CD4-positive, alpha-beta T cell treated with Interleukin-6 at 100 ng/mL for 8 hours (primary cell): ENCODE results near the gene PRELID3B.

Experiments used
- DNase-seq: peaks from one replicate; pipeline ENCODE4 v3.0.0-alpha.2; 2020; ENCODE audit warnings: mixed read lengths, low spot score

PRELID3B gene

DNA sequence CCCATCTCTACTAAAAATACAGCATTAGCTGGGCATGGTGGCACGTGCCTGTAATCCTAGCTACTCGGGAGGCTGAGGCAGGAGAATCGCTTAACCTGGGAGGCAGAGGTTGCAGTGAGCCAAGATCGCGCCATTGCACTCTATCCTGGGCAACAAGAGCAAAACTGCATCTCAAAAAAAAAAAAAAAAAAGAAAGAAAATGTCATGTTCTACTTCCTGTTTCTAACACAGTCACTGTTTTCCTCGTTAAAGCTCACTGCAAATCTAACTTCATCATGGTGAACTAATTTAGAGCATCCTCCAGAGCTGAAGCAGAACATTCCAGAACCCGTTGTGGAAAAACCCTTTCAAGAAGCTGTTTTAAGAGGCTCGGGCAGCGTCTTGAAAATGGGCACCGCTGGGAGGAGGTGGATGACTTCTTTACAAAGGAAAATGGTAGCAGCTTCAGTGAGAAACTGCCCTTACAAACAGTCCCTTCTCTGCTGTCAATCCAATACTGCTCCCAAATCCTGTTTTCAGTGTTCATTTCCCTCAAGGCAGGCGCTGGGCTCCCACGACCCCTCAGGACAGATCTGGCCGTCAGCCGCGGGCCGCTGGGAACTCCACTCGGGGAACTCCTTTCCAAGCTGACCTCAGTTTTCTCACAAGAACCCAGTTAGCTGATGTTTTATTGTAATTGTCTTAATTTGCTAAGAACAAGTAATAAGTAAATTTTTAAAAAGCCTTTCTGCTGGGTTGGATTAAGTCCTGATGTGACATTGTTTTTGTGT lies 48.0 kb downstream of the PRELID3B start:
- no peak for DNase-seq

- DNase-seq = no peak
Observed at GRCh38 chr20:58993332-58994248, 49.0 kb downstream of the PRELID3B start.

- no peak for DNase-seq
Observed at GRCh38 chr20:58992911-58993310, 49.7 kb downstream of the PRELID3B start.

DNA sequence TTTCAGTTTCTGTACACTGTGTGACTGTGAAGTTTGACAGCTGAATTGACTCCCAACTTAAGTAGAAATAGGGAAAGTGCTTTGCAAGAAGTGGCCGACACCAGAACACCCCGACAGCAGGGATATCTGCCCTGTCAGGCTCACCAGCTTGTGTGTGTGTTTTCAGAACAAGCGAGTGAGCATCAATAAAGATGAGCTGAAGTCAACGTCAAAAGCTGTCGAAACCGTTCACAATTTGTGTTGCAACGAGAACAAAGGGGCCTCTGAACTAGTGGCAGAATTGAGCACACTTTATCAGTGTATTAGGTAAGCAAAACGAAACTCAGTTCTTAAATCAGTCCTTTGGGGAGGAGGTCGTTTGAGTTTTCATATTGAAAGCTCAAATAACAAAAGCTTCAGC lies 50.9 kb downstream of the PRELID3B start:
- DNase-seq = no peak

DNA sequence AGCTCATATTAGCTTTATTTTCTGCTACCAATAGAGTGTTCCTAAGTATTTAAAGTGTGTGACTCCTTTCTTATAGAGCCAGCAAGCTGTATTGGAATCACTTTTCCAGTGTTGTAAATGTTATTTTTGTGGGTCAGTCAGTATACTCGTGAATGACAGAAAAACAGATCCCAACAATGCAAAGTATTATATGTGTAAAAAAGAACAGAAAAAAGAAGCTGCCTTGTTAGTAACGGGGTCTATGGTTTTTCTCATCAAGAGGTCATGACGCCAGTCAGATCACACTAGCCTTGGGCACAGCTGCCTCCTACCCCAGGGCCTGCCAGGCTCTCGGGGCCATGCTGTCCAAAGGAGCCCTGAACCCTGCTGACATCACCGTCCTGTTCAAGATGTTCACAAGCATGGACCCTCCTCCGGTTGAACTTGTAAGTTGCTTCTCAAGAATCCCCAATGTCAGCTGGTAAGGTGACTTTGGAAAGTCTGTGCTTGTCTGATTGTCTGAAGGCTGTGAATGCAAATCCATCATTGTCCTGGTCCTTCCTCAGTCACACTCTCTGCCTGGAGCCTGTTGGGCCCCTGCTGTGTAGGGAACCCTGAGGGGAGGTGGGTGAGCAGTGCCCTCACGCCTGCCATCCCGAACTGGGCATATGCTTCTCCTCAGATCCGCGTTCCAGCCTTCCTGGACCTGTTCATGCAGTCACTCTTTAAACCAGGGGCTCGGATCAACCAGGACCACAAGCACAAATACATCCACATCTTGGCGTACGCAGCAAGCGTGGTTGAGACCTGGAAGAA lies 51.7 kb downstream of the PRELID3B start:
- DNase-seq = no peak

- DNase-seq = no peak
Observed at GRCh38 chr20:58989196-58989595, 53.4 kb downstream of the PRELID3B start.

DNA sequence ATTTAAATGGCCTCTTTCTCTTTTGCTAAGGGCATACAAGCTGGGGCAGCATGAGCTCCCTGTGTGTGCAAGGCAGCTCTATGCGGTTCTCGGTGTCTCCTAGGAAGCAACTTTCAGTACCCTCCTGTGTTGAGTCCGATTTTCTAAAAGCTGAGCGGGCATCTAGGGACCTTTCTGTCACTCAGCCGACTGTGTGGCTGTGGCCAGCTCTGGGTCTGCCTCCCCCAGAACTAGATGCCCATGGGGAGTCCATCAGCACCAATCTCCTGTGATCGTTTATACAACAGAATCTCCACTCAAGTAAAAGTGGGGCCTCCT lies 54.1 kb downstream of the PRELID3B start:
- no peak for DNase-seq

DNA sequence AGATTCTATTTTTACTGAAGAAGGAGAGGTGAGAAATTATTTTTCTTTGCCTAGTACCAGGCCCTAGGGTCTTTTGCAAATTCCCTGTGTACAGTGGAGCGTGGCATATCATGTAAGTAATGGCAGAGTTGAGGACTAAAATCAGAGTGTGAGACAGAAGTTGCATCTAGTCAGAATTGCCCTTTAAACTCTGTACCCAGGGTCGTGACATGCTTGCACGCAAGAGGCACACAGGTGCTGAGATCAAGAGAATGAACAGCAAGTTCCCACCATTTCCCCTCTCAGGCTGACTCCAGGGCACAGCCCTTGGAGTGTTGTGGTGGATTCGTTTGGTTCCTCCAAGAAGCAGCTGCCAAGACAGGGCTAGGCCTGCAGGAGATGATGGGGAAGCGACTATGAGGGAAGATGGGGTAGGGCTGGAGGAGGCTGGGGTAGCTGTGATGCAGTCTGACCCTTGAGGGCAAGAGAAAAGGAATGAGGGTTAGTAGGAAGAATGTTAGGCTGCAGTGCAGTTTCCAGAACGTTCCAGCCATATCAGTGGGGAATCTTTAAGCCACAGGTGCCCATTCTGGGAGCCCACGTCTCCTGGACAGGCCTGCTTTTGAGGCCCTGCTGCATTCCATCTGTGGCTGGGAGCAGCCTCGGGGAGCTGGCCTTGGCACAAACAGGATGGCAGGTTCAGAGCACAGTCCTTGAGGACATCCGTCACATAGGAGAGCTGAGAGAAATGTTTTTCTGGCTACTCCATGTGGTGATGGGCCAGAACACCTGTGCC lies 54.6 kb downstream of the PRELID3B start:
- no peak for DNase-seq

DNA sequence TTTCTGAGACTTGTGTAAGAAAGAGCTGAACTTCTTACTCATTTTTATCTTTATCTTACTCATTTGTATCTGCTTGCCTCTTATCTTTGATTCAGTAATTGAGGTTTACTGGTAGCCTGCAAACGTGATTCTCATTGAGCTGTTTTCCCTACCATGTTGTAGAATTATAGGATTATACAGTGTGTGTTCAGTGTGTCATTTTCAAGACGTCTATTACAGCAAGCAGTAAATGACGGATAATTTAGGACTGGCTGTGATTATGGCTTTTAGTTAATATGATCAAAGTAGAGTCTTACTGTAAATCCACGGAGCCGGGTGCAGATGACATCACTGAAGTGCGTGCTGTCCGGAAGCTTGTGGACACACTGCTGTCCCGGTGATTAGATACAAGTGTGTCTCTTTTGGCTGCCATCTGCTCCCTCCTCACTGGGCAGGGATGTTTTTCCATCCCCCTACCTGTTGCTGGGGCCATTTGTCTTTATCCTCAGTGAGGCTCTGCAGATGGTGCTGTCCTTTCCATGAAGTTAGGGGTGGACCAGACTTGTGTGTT lies 55.5 kb downstream of the PRELID3B start:
- DNase-seq = no peak

DNA sequence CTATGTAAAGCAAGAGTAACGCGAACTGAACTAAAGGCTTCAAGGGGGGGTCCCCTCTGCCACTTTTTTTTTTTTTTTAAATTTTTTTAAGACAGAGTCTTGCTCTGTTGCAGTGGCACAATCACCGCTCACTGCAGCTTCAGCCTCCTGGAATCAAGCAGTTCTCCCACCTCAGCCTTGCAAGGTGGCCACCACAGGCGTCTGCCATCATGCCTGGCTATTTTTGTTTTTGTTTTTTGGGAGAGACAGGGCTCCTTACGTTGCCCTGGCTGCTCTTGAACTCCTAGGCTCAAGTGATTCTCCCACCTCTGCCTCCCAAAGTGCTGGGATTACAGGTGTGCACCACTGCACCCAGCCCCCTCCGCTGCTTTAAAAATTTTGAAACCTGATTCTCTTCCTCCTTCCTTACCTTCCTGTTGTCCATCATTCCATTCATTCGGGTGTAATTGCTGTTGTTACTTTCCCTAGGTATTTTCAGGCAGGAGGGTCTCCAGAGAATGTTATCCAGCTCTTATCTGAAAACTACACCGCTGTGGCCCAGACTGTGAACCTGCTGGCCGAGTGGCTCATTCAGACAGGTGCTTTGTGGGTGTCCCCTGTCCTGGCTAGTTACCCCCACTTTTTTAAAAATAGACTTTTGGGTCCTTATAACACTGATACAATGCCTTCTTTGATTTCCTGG lies 56.2 kb downstream of the PRELID3B start:
- DNase-seq = no peak

GRCh38 chr20:58985656-58986055 lies 56.9 kb downstream of the PRELID3B start:
- DNase-seq = no peak

DNA sequence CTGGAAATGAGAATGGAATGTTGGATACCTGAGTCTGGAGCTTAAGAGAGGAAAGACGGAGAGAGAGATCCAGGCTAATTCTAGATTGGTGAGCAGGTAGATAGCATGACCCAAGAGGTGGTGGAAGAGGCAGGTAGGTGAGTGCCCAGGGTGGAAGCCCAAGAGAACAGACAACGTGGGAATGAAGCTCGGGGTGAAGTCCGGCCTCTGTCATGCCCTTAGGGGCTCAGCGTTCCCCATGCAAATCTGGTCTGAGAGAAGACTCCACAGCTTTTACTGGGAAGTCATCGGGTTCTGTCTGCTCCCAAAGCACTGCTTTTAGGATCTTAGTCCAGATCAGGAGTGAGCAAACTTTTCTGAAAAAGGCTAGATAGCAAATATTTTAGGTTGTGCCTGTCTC lies 57.9 kb downstream of the PRELID3B start:
- DNase-seq = no peak
